Liver (tissue), 9 donors: ENCODE measurements around the gene NDUFC2. TPM values are rescaled to one million over a fixed set of nuclear protein-coding genes. Genes with fewer than 3 reads are reported as not detected.

Experiments
- DNase-seq: peaks from one replicate; pipeline ENCODE4 v3.0.0-alpha.2; 2017; ENCODE audit warnings: low spot score
- H3K27ac ChIP-seq, 2 donors: one replicate each; pipeline ENCODE4 v1.7.0; 2013; ENCODE audit warnings: inconsistent platforms in 2 of 2, low read length in 2 of 2, control low read depth in 1 of 2, low read depth in 1 of 2, mild to moderate bottlenecking in 1 of 2
- H3K27me3 ChIP-seq, 4 donors: one replicate each; pipeline versions ENCODE4 v1.6.1 to v1.7.0; 2013; ENCODE audit warnings: low read length in 3 of 4, inconsistent platforms in 1 of 4, mild to moderate bottlenecking in 1 of 4, moderate library complexity in 1 of 4; ENCODE audit not compliant: control insufficient read depth in 4 of 4, insufficient read depth in 4 of 4
- H3K36me3 ChIP-seq, 4 donors: one replicate each; pipeline versions ENCODE4 v1.6.1 to v1.7.0; 2013; ENCODE audit warnings: low read length in 3 of 4, mild to moderate bottlenecking in 3 of 4, low read depth in 1 of 4, moderate library complexity in 1 of 4; ENCODE audit not compliant: control insufficient read depth in 4 of 4, insufficient read depth in 3 of 4
- H3K4me1 ChIP-seq, 4 donors: one replicate each; pipeline versions ENCODE4 v1.6.1 to v1.7.0; 2013; ENCODE audit warnings: low read length in 3 of 4, mild to moderate bottlenecking in 3 of 4, moderate library complexity in 1 of 4; ENCODE audit not compliant: control insufficient read depth in 4 of 4, insufficient read depth in 4 of 4
- H3K4me3 ChIP-seq, 3 donors: one replicate each; pipeline versions ENCODE4 v1.6.1 to v1.7.0; 2013; ENCODE audit warnings: low read length in 3 of 3, control low read depth in 1 of 3, low read depth in 1 of 3, mild to moderate bottlenecking in 1 of 3
- H3K9ac ChIP-seq, 2 donors: one replicate each; pipeline ENCODE4 v1.7.0; 2013; ENCODE audit warnings: low read length in 2 of 2, mild to moderate bottlenecking in 2 of 2, moderate library complexity in 2 of 2, control low read depth in 1 of 2, low read depth in 1 of 2
- H3K9me3 ChIP-seq, 4 donors: one replicate each; pipeline versions ENCODE4 v1.6.1 to v1.7.0; 2013; ENCODE audit warnings: low read length in 3 of 4; ENCODE audit not compliant: control insufficient read depth in 4 of 4
- EGR1 ChIP-seq, 2 donors: IDR thresholded peaks; 2 replicates each; pipeline ENCODE4 v1.6.1; 2016 to 2018; ENCODE audit warnings: antibody characterized with exemption in 2 of 2, low read depth in 2 of 2
- FOXA1 ChIP-seq: IDR thresholded peaks from 2 replicates; pipeline ENCODE4 v1.6.1; 2016; ENCODE audit warnings: antibody characterized with exemption
- FOXA2 ChIP-seq: IDR thresholded peaks from 2 replicates; pipeline ENCODE4 v1.6.1; 2016; ENCODE audit warnings: antibody characterized with exemption
- GABPA ChIP-seq, 2 donors: IDR thresholded peaks in 1 of 2; conservative IDR thresholded peaks in 1 of 2; 2 replicates each; pipeline ENCODE4 v1.6.1; 2016; ENCODE audit warnings: antibody characterized with exemption in 2 of 2, mild to moderate bottlenecking in 1 of 2, moderate library complexity in 1 of 2
- HNF4A ChIP-seq, 2 donors: conservative IDR thresholded peaks; 2 replicates each; pipeline ENCODE4 v1.6.1; 2016; ENCODE audit warnings: antibody characterized with exemption in 2 of 2, mild to moderate bottlenecking in 2 of 2
- HNF4G ChIP-seq: IDR thresholded peaks from 2 replicates; pipeline ENCODE4 v1.6.1; 2016; ENCODE audit warnings: antibody characterized with exemption
- JUND ChIP-seq, 2 donors: IDR thresholded peaks; 2 replicates each; pipeline ENCODE4 v1.6.1; 2016; ENCODE audit warnings: antibody characterized with exemption in 2 of 2
- MAX ChIP-seq: IDR thresholded peaks from 2 replicates; pipeline ENCODE4 v1.6.1; 2016; ENCODE audit warnings: antibody characterized with exemption
- NR2F2 ChIP-seq: IDR thresholded peaks from 2 replicates; pipeline ENCODE4 v1.6.1; 2016; ENCODE audit warnings: antibody characterized with exemption
- RAD21 ChIP-seq, 2 donors: IDR thresholded peaks; 2 replicates each; pipeline ENCODE4 v1.6.1; 2016; ENCODE audit warnings: antibody characterized with exemption in 2 of 2, mild to moderate bottlenecking in 2 of 2
- SP1 ChIP-seq: IDR thresholded peaks from 2 replicates; pipeline ENCODE4 v1.6.1; 2018; ENCODE audit warnings: antibody characterized with exemption, mild to moderate bottlenecking
- TAF1 ChIP-seq: conservative IDR thresholded peaks from 2 replicates; pipeline ENCODE4 v1.6.1; 2016; ENCODE audit warnings: antibody characterized with exemption, mild to moderate bottlenecking
- YY1 ChIP-seq: IDR thresholded peaks from 2 replicates; pipeline ENCODE4 v1.6.1; 2016; ENCODE audit warnings: antibody characterized with exemption, mild to moderate bottlenecking
- ZBTB33 ChIP-seq: IDR thresholded peaks from 2 replicates; pipeline ENCODE4 v1.6.1; 2016; ENCODE audit warnings: antibody characterized with exemption
- WGBS: extraction: QIAGEN DNeasy Blood & Tissue Kit; methylation state at CpG from one replicate; pipeline ENCODE4 v1.1.7; 2013; 5-methylcytosine and 5-hydroxymethylcytosine counted together
- polyA plus RNA-seq, 2 donors: library from polyadenylated mRNA; stranded (reverse) in 1 of 2; unstranded in 1 of 2; fragments of 200-250 nt in 1 of 2; fragments of >200 nt in 1 of 2; fragmentation: Nextera tagmentation in 1 of 2; extraction: Ambion mirVana in 1 of 2; gene quantifications; one replicate each; pipeline versions ENCODE4 v1.2.1 to v1.2.3, GENCODE V29; 2013 to 2015
- total RNA-seq, 2 donors: library from RNA; depleted of rRNA; stranded (reverse); fragments of >200 nt; gene quantifications; one replicate each; pipeline ENCODE4 v1.2.3, GENCODE V29; 2014
- TF ChIP-seq, protein P1 (sequence below): IDR thresholded peaks from 2 replicates; pipeline ENCODE4 v1.6.1; 2016; ENCODE audit warnings: antibody characterized with exemption
- TF ChIP-seq, protein P2 (sequence below): IDR thresholded peaks from 2 replicates; pipeline ENCODE4 v1.6.1; 2016; ENCODE audit warnings: antibody characterized with exemption, mild to moderate bottlenecking
- donor health status: healthy.
- donor health status: healthy.
- donor health status: healthy.
- donor health status: healthy.
- donor health status: healthy.

The NDUFC2 gene
- total and polyA plus RNA-seq, 4 donors, result 86.9 to 783 (median 199) TPM

GRCh38 chr11:78023426-78023825, 56.2 kb downstream of the NDUFC2 start:
- WGBS, result 76% methylated on average over 7 of the region's 7 CpGs
- Histone ChIP-seq H3K4me1 (peaks cover 0 to 13% (median 5%) of the 10 kb centered on the region in 4 donors), H3K4me3 (peak overlapping the region; percentile 70 to 81 (median 74)), H3K27me3 (no peaks in the 10 kb centered on the region), H3K9ac (peak overlapping the region in 1 of 2 donors; percentile 68), H3K9me3 (no peaks in the 10 kb centered on the region), H3K36me3 (peaks cover 0 to 2% (median 0%) of the 10 kb centered on the region in 4 donors), H3K27ac (peak overlapping the region; percentile 73 to 87)
- DNase-seq, result no peak
- TF ChIP-seq YY1 (no peak), SP1 (no peak), GABPA (IDR thresholded peaks at IDR 0.05 in 1 of 2, conservative IDR thresholded peaks at IDR 0.05 in 1 of 2) (peak in 1 of 2 donors; percentile 6), EGR1 (IDR thresholded peaks at IDR 0.05; ENCODE audit: low read depth in 2 of 2) (no peak)

GRCh38 chr11:78022397-78023396, 57.0 kb downstream of the NDUFC2 start, which contains the start of gene KCTD14:
Gene KCTD14 (minus strand): TSS chr11:78023276. CDS start chr11:78023249, 27 bp downstream.
- TF ChIP-seq TAF1, result peak; percentile 29
- TF ChIP-seq JUND (IDR thresholded peaks at IDR 0.05), result no peak
- TF ChIP-seq, protein P1, sequence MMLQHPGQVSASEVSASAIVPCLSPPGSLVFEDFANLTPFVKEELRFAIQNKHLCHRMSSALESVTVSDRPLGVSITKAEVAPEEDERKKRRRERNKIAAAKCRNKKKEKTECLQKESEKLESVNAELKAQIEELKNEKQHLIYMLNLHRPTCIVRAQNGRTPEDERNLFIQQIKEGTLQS, result no peak
- TF ChIP-seq RAD21 (IDR thresholded peaks at IDR 0.05), result peak in 1 of 2 donors; percentile 16
- peak; percentile 27 for TF ChIP-seq MAX
- TF ChIP-seq FOXA1, result peak; percentile 7
- TF ChIP-seq ZBTB33, result no peak
- TF ChIP-seq NR2F2, result no peak
- TF ChIP-seq GABPA (IDR thresholded peaks at IDR 0.05 in 1 of 2, conservative IDR thresholded peaks at IDR 0.05 in 1 of 2), result peak in 1 of 2 donors; percentile 68
- TF ChIP-seq YY1, result peak; percentile 56
- no peak for TF ChIP-seq HNF4G
- TF ChIP-seq HNF4A (conservative IDR thresholded peaks at IDR 0.05), result peak in 1 of 2 donors; percentile 26
- TF ChIP-seq, protein P2, sequence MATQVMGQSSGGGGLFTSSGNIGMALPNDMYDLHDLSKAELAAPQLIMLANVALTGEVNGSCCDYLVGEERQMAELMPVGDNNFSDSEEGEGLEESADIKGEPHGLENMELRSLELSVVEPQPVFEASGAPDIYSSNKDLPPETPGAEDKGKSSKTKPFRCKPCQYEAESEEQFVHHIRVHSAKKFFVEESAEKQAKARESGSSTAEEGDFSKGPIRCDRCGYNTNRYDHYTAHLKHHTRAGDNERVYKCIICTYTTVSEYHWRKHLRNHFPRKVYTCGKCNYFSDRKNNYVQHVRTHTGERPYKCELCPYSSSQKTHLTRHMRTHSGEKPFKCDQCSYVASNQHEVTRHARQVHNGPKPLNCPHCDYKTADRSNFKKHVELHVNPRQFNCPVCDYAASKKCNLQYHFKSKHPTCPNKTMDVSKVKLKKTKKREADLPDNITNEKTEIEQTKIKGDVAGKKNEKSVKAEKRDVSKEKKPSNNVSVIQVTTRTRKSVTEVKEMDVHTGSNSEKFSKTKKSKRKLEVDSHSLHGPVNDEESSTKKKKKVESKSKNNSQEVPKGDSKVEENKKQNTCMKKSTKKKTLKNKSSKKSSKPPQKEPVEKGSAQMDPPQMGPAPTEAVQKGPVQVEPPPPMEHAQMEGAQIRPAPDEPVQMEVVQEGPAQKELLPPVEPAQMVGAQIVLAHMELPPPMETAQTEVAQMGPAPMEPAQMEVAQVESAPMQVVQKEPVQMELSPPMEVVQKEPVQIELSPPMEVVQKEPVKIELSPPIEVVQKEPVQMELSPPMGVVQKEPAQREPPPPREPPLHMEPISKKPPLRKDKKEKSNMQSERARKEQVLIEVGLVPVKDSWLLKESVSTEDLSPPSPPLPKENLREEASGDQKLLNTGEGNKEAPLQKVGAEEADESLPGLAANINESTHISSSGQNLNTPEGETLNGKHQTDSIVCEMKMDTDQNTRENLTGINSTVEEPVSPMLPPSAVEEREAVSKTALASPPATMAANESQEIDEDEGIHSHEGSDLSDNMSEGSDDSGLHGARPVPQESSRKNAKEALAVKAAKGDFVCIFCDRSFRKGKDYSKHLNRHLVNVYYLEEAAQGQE, result peak; percentile 55
- peak; percentile 75 for TF ChIP-seq FOXA2
- peak; percentile 5 for TF ChIP-seq SP1
- DNase-seq, result peak; percentile 37
- Histone ChIP-seq H3K4me1 (peaks cover 0 to 13% (median 5%) of the 10 kb centered on the region in 4 donors), H3K27me3 (no peaks in the 10 kb centered on the region), H3K4me3 (peak within 1 kb of the TSS; percentile 70 to 81 (median 74)), H3K36me3 (peaks cover 0 to 2% (median 0%) of the 10 kb centered on the region in 4 donors), H3K9ac (peak within 1 kb of the TSS; percentile 68 to 78), H3K27ac (peak within 1 kb of the TSS; percentile 73 to 87), H3K9me3 (no peaks in the 10 kb centered on the region)
- WGBS, result 7% methylated on average over 37 of the region's 37 CpGs
